K562 (cell line): ENCODE data around the gene PGAP2. TPM values are rescaled to one million over a fixed set of nuclear protein-coding genes. Genes with fewer than 3 reads are reported as not detected.

Source experiments
- ARNT ChIP-seq, 2 experiments: fragments of 450-650 bp; IDR thresholded peaks; 2 replicates each; pipeline ENCODE4 v1.6.1; 2016; ENCODE audit warnings: mild to moderate bottlenecking in 1 of 2
- BRCA1 ChIP-seq, 2 experiments: fragments of 450-650 bp in 1 of 2; sonication (generic) in 1 of 2; formaldehyde crosslinking in 1 of 2; IDR thresholded peaks; 2 replicates each; pipeline versions ENCODE4 v1.5.0 to v1.6.1; 2017 to 2020; ENCODE audit warnings: mild to moderate bottlenecking in 1 of 2, missing genetic modification reagents in 1 of 2
- BRD9 ChIP-seq: fragments of 450-650 bp; IDR thresholded peaks from 2 replicates; pipeline ENCODE4 v1.6.1; 2018; ENCODE audit warnings: low read depth; ENCODE audit not compliant: partially characterized antibody
- DMBX1 ChIP-seq: fragments of 250-450 bp; sonication (Bioruptor Pico); IDR thresholded peaks from 2 replicates; pipeline ENCODE4 v1.8.0; 2022; ENCODE audit warnings: inconsistent platforms, mild to moderate bottlenecking, moderate library complexity, borderline replicate concordance
- E2F3 ChIP-seq: fragments of 250-450 bp; sonication (Bioruptor Pico); IDR thresholded peaks from 2 replicates; pipeline ENCODE4 v1.4.0; 2020; ENCODE audit warnings: mild to moderate bottlenecking
- FIP1L1 ChIP-seq: fragments of 200-400 bp; formaldehyde crosslinking; IDR thresholded peaks from 2 replicates; pipeline ENCODE4 v1.6.1; 2018; ENCODE audit warnings: mild to moderate bottlenecking, low read depth, low read length; ENCODE audit not compliant: poor library complexity, severe bottlenecking
- HDAC1 ChIP-seq, 2 experiments: fragments of 450-650 bp; IDR thresholded peaks; 2 replicates each; pipeline ENCODE4 v1.6.1; 2016 to 2017; ENCODE audit warnings: inconsistent platforms in 1 of 2, mild to moderate bottlenecking in 1 of 2, moderate library complexity in 1 of 2
- KHSRP ChIP-seq: fragments of 450-650 bp; IDR thresholded peaks from 2 replicates; pipeline ENCODE4 v1.6.1; 2017
- L3MBTL2 ChIP-seq: fragments of 450-650 bp; IDR thresholded peaks from 2 replicates; pipeline ENCODE4 v1.6.1; 2016; ENCODE audit warnings: mild to moderate bottlenecking, moderate library complexity
- MAFG ChIP-seq: fragments of 450-650 bp; conservative IDR thresholded peaks from 2 replicates; pipeline ENCODE4 v1.6.1; 2016; ENCODE audit warnings: missing genetic modification characterization, missing compliant biosample characterization
- MITF ChIP-seq: IDR thresholded peaks from 2 replicates; pipeline ENCODE4 v1.6.1; 2014; ENCODE audit warnings: antibody characterized with exemption
- NBN ChIP-seq: fragments of 450-650 bp; IDR thresholded peaks from 2 replicates; pipeline ENCODE4 v1.6.1; 2016; ENCODE audit warnings: low read depth, mild to moderate bottlenecking
- NCOA6 ChIP-seq: fragments of 450-650 bp; IDR thresholded peaks from 2 replicates; pipeline ENCODE4 v1.6.1; 2017; ENCODE audit warnings: mild to moderate bottlenecking
- NR2C1 ChIP-seq, 2 experiments: fragments of 450-650 bp; IDR thresholded peaks; 2 replicates each; pipeline ENCODE4 v1.6.1; 2017; ENCODE audit warnings: mild to moderate bottlenecking in 2 of 2, antibody characterized with exemption in 1 of 2, inconsistent platforms in 1 of 2, missing compliant biosample characterization in 1 of 2, missing genetic modification characterization in 1 of 2
- RFX1 ChIP-seq: fragments of 450-650 bp; IDR thresholded peaks from 2 replicates; pipeline ENCODE4 v1.6.1; 2016; ENCODE audit warnings: mild to moderate bottlenecking, moderate library complexity
- TSC22D4 ChIP-seq: fragments of 450-650 bp; IDR thresholded peaks from 2 replicates; pipeline ENCODE4 v1.6.1; 2016; ENCODE audit warnings: missing genetic modification characterization, missing biosample characterization, control low read depth
- ZNF277 ChIP-seq: fragments of 250-450 bp; sonication (Bioruptor Pico); IDR thresholded peaks from 2 replicates; pipeline ENCODE4 v1.8.0; 2022; ENCODE audit warnings: inconsistent platforms, mild to moderate bottlenecking, moderate library complexity, borderline replicate concordance
- ZNF778 ChIP-seq: fragments of 450-650 bp; formaldehyde crosslinking; IDR thresholded peaks from 2 replicates; pipeline ENCODE4 v1.4.0; 2020; ENCODE audit warnings: mild to moderate bottlenecking, moderate library complexity
- polyA plus RNA-seq, 8 experiments: library from polyadenylated mRNA; depleted of rRNA in 4 of 8; stranded (reverse) in 5 of 8; unstranded in 3 of 8; fragments of >200 nt; fragmentation: Nextera tagmentation in 2 of 8; fragmentation: Illumina TruSeq in 1 of 8; extraction: Ambion mirVana in 2 of 8; extraction: Trizol in 1 of 8; gene quantifications; 2 replicates each; pipeline versions ENCODE4 v1.2.1 to v1.2.3, GENCODE V29; 2011 to 2014; ENCODE audit warnings: inconsistent platforms in 1 of 8, missing spikeins in 1 of 8
- total RNA-seq, 7 experiments: library from RNA; depleted of rRNA in 6 of 7; stranded (reverse); fragments of >200 nt in 6 of 7; fragmentation: Illumina TruSeq in 2 of 7; extraction: Trizol in 2 of 7; gene quantifications; 2 replicates each; pipeline versions ENCODE4 v1.2.1 to v1.2.3, GENCODE V29; 2011 to 2021; ENCODE audit warnings: low replicate concordance in 1 of 7
- TF ChIP-seq, protein P1 (sequence below): sonication (generic); formaldehyde crosslinking; IDR thresholded peaks from 2 replicates; pipeline ENCODE4 v1.8.0; 2022; ENCODE audit warnings: mild to moderate bottlenecking, low read depth, missing genetic modification reagents

Gene PGAP2
- total and polyA plus RNA-seq, 9 of the 15 experiments (the other 6 are each of a cell fraction or from before 2014, with no cell fraction given): 17.9 to 47.2 (median 33.7) TPM

DNA sequence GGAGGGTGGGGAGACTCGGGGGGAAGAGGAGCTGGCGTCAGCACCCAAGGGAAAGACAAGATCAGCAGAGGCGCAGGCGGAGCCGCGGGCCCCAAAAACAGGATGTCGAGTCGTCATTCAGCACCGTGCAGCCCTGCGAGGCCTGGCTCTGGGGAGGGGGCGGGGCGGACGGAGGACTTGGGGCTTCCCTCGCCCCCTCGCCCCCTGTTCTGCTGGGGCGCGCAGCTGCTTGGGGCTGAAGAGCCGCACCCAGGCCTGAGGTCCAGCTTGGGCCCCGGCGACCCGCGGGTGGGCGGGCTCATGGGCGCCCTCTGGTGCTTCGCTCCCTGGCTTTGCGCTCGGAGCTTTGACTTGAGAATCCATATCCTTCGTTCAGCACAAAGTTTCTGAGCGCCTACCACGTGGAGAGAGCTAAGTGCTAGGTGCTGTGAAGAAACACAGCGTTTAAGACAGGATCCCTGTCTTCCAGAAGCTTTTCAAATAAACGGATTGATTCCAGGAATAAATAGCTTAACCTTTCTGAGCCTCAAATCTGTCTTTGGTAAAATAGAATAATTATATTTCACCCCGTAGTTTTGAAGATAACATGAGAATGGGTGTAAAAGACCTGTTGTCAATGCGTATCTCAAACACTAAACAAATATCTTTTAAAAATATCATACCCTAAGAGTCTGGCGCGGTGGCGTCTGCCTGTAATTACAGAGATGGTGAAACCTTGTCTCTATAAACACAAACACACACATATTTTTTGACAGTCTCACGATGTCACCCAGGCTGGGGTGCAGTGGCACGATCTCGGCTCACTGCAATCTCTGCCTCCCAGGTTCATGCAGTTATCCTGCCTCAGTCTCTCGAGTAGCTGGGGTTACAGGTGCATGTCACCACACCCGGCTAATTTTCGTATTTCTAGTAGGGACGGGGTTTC is 33.3 kb downstream of the PGAP2 start (continued):
- TF ChIP-seq BRCA1 (IDR thresholded peaks at IDR 0.05): no peak
- TF ChIP-seq BRCA1 (CRISPR knock-in tag; IDR thresholded peaks at IDR 0.05): no peak
- no peak for TF ChIP-seq TSC22D4 (tag)
- peak; percentile 98 for TF ChIP-seq L3MBTL2
- TF ChIP-seq NCOA6: no peak
- TF ChIP-seq, protein P1, sequence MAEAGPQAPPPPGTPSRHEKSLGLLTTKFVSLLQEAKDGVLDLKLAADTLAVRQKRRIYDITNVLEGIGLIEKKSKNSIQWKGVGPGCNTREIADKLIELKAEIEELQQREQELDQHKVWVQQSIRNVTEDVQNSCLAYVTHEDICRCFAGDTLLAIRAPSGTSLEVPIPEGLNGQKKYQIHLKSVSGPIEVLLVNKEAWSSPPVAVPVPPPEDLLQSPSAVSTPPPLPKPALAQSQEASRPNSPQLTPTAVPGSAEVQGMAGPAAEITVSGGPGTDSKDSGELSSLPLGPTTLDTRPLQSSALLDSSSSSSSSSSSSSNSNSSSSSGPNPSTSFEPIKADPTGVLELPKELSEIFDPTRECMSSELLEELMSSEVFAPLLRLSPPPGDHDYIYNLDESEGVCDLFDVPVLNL (CRISPR knock-in tag): no peak
- TF ChIP-seq DMBX1: peak; percentile 70
- TF ChIP-seq FIP1L1: no peak
- TF ChIP-seq RFX1: no peak
- no peak; the same call in 1 of the 2 replicates for TF ChIP-seq MITF
- no peak for TF ChIP-seq E2F3 (CRISPR knock-in tag)
- peak in 1 of 2 experiments; percentile 77; a peak in 2 of 4 replicates for TF ChIP-seq HDAC1 (IDR thresholded peaks at IDR 0.05)
- TF ChIP-seq NR2C1 (IDR thresholded peaks at IDR 0.05): no peak; the same call in 1 of the 2 replicates
- no peak; the same call in 1 of the 2 replicates for TF ChIP-seq NR2C1 (tag; IDR thresholded peaks at IDR 0.05)
- TF ChIP-seq NBN: 0 out of 2 replicates have a peak, but pooled peaks have one; percentile 39
- 0 out of 4 replicates have a peak, but pooled peaks of 1 of the 2 experiments have one; percentile 46 for TF ChIP-seq ARNT (IDR thresholded peaks at IDR 0.05)
- no peak for TF ChIP-seq KHSRP
- peak; percentile 56 for TF ChIP-seq BRD9
- no peak for TF ChIP-seq ZNF778 (CRISPR knock-in tag)
- no peak for TF ChIP-seq MAFG (tag)
- no peak for TF ChIP-seq ZNF277
